IPS DF 4.7 (cell line): ENCODE data around the gene TIGD1.

Experiments
- DNase-seq: peaks from one replicate; pipeline ENCODE4 v3.0.0-alpha.2; 2013; ENCODE audit warnings: low spot score; ENCODE audit errors: extremely low read depth

TIGD1 gene

DNA sequence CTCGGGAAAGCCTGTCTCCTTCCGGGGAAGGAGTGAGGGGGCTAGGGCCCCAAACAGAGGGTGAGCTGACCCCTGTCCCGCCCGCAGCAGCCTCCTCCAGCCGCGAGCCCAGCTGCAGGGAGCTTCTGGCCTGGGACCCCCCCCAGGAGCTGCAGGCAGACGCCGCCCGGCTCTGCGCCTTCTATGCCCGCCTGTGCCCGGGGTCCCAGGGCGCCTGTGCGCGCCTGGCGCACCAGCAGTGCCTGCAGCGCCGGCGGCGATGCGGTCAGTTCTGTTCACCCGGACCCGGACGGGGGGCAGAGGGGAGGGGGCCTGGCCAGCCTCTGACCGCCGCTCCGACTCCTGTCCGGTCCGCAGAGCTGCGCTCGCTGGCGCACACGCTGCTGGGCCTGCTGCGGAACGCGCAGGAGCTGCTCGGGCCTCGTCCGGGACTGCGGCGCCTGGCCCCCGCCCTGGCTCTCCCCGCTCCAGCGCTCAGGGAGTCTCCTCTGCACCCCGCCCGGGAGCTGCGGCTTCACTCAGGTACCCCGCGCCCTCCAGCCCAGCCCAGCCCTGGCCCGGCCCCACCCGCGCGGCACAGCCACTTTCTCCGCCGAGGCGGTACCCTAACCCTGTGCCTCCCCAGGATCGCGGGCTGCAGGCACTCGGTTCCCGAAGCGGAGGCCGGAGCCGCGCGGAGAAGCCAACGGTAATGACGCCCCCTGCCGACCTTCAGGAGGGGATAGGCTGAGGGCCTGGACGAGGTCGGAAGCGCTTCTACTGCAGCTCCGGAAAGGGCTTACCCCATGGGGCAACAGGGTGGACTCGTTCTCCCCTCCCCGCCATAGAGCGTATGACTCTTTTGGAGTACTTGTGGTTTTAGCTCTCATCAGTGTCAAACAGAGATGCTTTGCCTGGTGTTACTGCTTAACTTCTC is 26.4 kb downstream of the TIGD1 start:
- DNase-seq = no peak

GRCh38 chr2:232523402-232523681 is 27.0 kb downstream of the TIGD1 start:
- no peak for DNase-seq

DNA sequence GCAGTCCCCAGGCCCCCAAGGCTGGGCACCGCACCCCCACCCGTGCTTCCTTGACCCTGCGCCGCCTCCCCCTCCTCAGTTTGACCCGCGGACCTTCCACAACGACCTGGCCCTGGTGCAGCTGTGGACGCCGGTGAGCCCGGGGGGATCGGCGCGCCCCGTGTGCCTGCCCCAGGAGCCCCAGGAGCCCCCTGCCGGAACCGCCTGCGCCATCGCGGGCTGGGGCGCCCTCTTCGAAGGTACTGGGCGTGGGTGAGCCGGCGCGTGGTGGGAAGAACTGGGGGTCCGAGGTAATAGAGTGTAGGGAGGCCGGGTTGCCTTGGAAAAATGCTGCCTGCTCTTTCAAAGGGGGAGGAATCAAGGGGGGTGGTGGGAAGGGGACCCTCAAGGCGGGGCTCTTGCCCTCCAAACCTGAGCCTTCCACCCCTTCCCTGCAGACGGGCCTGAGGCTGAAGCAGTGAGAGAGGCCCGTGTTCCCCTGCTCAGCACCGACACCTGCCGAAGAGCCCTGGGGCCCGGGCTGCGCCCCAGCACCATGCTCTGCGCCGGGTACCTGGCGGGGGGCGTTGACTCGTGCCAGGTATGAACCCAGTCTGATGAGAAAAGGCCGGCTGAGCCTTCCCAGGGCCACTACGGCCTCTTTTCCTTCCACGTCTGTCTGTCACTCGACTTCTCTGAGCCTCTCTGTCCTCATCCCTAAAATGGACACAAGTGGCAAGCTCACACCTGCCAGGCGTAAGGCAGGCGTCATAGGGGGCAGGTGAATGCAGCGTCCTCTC is 27.5 kb downstream of the TIGD1 start:
- DNase-seq = no peak

GRCh38 chr2:232521959-232522622 is 28.3 kb downstream of the TIGD1 start:
- DNase-seq = no peak

DNA sequence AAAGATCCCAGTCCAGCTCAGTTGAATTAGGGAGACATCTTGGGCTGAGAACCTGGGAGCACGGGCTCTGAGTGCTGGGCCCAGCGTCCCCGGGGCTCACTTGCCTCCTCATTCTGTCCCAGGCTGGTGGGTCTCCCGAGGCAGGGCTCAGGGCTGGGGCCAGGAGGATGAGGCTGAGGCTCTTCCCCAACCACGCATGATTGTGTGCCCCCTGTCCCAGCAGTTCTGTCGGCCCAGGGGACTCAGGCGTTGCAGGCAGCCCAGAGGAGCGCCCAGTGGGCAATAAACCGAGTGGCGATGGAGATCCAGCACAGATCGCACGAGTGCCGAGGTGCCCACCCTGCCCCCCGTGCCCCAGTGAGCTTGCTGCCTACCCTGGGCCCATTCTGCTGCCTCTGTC is 29.3 kb downstream of the TIGD1 start:
- no peak for DNase-seq

DNA sequence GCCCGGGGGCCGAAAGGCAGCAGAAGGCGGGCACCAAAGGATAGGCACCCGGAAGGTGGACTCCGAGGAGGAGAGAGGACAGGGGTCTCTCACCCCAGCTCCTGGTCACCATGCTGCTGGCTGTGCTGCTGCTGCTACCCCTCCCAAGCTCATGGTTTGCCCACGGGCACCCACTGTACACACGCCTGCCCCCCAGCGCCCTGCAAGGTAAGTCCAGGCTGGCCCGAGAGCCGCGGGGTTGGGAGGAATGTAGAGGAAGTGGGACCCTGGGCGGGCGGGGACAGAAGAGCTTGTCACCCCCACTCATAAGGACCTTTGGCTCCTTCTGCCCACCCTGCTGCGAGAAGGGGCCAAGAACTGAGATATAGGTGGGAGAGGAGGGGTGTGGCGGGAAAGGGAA is 29.9 kb downstream of the TIGD1 start:
- no peak for DNase-seq

- DNase-seq = no peak
These were observed 30.5 kb downstream of the TIGD1 start, which contains the start of gene PRSS56 for GRCh38 chr2:232519581-232520438. Gene PRSS56 (plus strand): TSS chr2:232520388. CDS start chr2:232520599, 211 bp downstream.

DNA sequence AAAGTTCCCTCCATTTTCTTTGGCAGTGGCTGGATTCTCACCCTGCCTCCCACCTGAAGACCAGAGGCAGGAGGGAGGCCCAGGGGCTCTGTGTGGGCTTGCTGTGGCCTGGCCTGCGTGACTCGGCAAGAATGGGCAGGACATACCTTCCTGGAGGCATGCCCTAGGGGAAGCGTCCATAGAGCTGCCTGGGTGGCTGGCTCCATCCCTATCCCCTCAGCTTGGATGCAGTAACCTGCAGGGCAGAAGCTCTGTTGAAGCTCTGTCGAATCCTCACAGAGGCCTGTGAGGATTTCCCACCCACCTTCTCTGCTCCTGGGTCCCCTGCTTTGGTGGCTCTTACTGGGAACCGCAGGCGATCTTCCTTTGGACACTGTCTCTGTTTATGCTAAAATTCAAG is 31.5 kb downstream of the TIGD1 start:
- no peak for DNase-seq

GRCh38 chr2:232516551-232516950 is 33.8 kb downstream of the TIGD1 start:
- no peak for DNase-seq

- DNase-seq = no peak
These were observed 34.7 kb downstream of the TIGD1 start for GRCh38 chr2:232515639-232516038.

DNA sequence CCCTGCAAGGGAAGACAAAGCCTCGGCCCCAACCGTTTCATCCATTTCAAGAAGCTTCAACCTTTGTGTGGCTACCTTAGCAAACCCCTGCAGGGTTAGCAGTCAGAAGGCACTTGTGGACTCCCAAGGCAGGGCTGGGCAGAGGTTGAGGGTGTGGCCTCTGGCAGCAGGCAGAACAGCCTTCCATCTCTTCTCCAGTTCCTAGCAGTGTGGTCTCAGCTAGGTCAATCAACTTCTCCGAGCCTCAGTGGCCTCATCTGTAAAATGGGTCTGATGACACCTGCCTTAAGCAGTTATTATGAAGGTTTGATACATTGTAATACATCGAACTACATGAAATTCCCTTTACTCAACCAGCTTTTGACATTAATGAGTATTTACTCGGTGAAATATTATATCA is 37.0 kb downstream of the TIGD1 start:
- DNase-seq = no peak

GRCh38 chr2:232512602-232513001 is 37.8 kb downstream of the TIGD1 start:
- no peak for DNase-seq

- no peak for DNase-seq
These were observed 38.9 kb downstream of the TIGD1 start for GRCh38 chr2:232511336-232511890.

DNA sequence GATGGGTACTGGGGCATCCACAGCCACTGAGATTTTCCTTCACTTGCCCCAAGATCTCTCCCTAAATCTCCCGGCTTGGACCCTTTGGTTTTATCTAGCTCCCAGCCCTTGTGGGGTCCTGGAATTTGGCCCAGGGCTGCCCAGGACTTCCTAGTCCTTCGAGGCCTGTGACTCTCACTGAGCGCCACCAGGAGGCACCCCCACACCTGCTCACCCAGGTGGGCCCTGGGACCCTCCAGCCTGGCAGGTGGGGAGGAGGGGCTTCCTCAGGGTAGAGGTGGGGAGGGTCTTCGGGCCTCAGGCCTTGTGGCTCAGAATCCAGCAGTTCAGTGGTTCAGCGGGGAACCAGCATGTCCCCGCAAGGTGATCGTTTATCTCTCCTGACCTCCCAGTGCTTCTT is 42.1 kb downstream of the TIGD1 start:
- no peak for DNase-seq

DNA sequence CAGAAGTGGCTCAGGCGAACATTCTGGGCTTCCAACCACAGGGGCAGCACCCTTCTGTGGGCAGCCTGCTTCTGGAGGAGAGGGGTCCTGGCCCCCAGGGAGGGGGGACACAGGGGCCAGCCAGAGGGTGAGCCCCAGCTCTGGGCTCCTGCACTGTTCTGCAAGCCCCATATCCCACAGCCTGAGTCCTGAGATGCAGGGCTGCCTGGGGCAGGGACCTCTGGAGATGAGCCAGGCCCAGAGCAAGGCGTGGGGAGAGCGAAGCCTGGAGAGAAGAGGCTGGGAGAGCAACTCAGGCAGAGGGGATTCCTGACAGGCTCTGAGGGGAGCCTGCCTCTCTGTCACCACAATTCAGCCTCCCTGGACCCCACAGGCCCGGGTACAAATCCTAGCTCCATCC is 43.6 kb downstream of the TIGD1 start:
- DNase-seq = no peak

- DNase-seq = no peak
These were observed 44.5 kb downstream of the TIGD1 start for GRCh38 chr2:232505856-232506255.

- no peak for DNase-seq
These were observed 45.9 kb downstream of the TIGD1 start for GRCh38 chr2:232504438-232504837.

GRCh38 chr2:232503809-232504323 is 46.5 kb downstream of the TIGD1 start:
- DNase-seq = no peak

DNA sequence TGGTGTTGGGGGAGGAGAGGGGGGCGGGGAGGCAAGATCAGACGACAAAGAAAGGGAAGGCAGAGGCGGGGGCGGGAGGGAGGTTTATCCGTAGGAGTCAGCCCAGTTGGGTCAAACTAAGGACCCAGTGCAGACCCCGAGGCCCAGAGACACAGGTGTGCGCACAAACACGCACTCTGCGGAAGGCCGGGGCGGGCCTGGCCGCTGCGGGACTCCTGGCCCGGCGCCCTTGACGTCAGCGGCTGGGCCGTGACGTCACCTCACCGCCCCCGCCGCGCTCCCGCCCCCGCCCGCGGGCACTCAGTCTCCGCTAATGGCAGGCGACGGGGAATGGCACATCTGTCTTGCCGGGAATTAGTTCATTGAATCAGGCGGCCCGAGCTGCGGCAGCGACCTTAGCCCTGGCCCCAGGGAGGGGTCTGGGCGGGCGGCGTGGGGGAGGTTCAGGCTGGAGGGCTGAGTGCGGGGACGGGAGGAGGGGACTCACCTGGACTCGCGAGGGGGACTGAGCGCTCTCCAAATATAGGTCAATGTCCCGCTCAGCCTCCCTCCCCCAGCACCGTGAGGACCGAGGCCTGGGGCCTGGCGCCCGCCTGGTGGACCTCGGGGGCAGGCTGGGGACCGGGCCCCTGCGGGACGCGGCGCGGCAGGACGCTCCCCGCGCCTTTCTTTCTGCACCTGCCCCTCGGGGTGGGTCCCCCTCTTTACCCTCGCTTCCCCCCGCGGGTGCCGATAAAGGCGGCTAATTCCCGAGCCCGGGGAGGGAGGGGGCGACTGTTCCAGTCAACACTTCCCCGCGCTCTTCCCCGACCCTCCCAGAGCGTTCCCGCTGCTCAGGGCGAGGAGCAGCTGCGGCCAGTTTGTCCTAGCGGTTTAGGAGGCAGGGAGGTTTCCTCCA is 47.2 kb downstream of the TIGD1 start:
- DNase-seq = no peak

GRCh38 chr2:232502511-232502910 is 47.8 kb downstream of the TIGD1 start:
- DNase-seq = no peak
